Loucy (cell line): ENCODE measurements around the gene EIF4EBP2.
A peak's percentile ranks its signal among the peaks of the same experiment; 100 is the strongest.

Source experiments
- H2AFZ ChIP-seq: fragments of 200-600 bp; sonication (generic); 2 replicates; pipeline ENCODE4 v1.6.0; 2016; ENCODE audit warnings: antibody characterized with exemption, mild to moderate bottlenecking, low read length, moderate library complexity
- H3F3A ChIP-seq: fragments of 200-600 bp; 2 replicates; pipeline ENCODE4 v1.6.0; 2016; ENCODE audit warnings: antibody characterized with exemption, low read depth, mild to moderate bottlenecking
- H3K27me3 ChIP-seq: fragments of 200-600 bp; sonication (generic); 2 replicates; pipeline ENCODE4 v1.6.1; 2014; ENCODE audit warnings: low read length, mild to moderate bottlenecking; ENCODE audit not compliant: insufficient read depth, poor library complexity, severe bottlenecking
- H3K36me3 ChIP-seq: fragments of 200-600 bp; sonication (generic); 2 replicates; pipeline ENCODE4 v1.6.1; 2016; ENCODE audit warnings: low read length; ENCODE audit not compliant: insufficient read depth
- H3K4me1 ChIP-seq: fragments of 200-600 bp; sonication (generic); 2 replicates; pipeline ENCODE4 v1.5.1; 2014; ENCODE audit warnings: low read length, mild to moderate bottlenecking; ENCODE audit not compliant: insufficient read depth, poor library complexity, severe bottlenecking
- H3K4me2 ChIP-seq: fragments of 200-600 bp; sonication (generic); 2 replicates; pipeline ENCODE4 v1.6.0; 2014; ENCODE audit warnings: antibody characterized with exemption, low read length, low read depth, mild to moderate bottlenecking; ENCODE audit not compliant: poor library complexity, severe bottlenecking
- H3K4me3 ChIP-seq: fragments of 200-600 bp; sonication (generic); 2 replicates; pipeline ENCODE4 v1.5.1; 2014; ENCODE audit warnings: low read length, mild to moderate bottlenecking, mixed read lengths; ENCODE audit not compliant: poor library complexity, severe bottlenecking
- H3K79me2 ChIP-seq: fragments of 200-600 bp; sonication (generic); 2 replicates; pipeline ENCODE4 v1.6.1; 2014; ENCODE audit warnings: low read length; ENCODE audit not compliant: insufficient read depth
- H3K9ac ChIP-seq: fragments of 200-600 bp; sonication (generic); 2 replicates; pipeline ENCODE4 v1.6.0; 2014; ENCODE audit warnings: mild to moderate bottlenecking, low read depth, low read length, moderate library complexity; ENCODE audit not compliant: poor library complexity, severe bottlenecking
- H3K9me2 ChIP-seq: fragments of 200-600 bp; sonication (generic); replicated peaks from 2 replicates; pipeline ENCODE4 v1.6.1; 2016; ENCODE audit warnings: low read depth, low read length, mixed read lengths
- H3K9me3 ChIP-seq: fragments of 200-600 bp; sonication (generic); 2 replicates; pipeline ENCODE4 v1.6.1; 2014; ENCODE audit warnings: mild to moderate bottlenecking, antibody characterized with exemption, low read length, low read depth; ENCODE audit not compliant: insufficient read depth
- H4K20me1 ChIP-seq: fragments of 200-600 bp; sonication (generic); 2 replicates; pipeline ENCODE4 v1.6.0; 2014; ENCODE audit warnings: antibody characterized with exemption, low read length, mild to moderate bottlenecking; ENCODE audit not compliant: insufficient read depth, poor library complexity, severe bottlenecking
- CTCF ChIP-seq: fragments of 200-600 bp; sonication (generic); conservative IDR thresholded peaks from 2 replicates; pipeline ENCODE4 v1.5.1; 2014; ENCODE audit warnings: mild to moderate bottlenecking, antibody characterized with exemption, low read length
- EZH2phosphoT487 ChIP-seq: fragments of 200-600 bp; IDR thresholded peaks from 2 replicates; pipeline ENCODE4 v1.6.1; 2018; ENCODE audit warnings: antibody characterized with exemption, mild to moderate bottlenecking, moderate library complexity, borderline replicate concordance

The EIF4EBP2 gene

GRCh38 chr10:70459061-70459773 is 55.3 kb downstream of the EIF4EBP2 start:
- H3K9me3 ChIP-seq, result no peaks in the 10 kb centered on the region
- no peaks in the 10 kb centered on the region for H3K79me2 ChIP-seq
- H2AFZ ChIP-seq, result no peak overlapping the region
- no peaks in the 10 kb centered on the region for H3K9me2 ChIP-seq
- H3K4me3 ChIP-seq, result no peak overlapping the region
- H3K4me1 ChIP-seq, result no peaks in the 10 kb centered on the region
- TF ChIP-seq CTCF (no peak), EZH2phosphoT487 (no peak)
- H3K27me3 ChIP-seq, result no peaks in the 10 kb centered on the region
- no peak overlapping the region for H3K9ac ChIP-seq
- no peaks in the 10 kb centered on the region for H3F3A ChIP-seq
- H4K20me1 ChIP-seq, result no peaks in the 10 kb centered on the region
- no peak overlapping the region for H3K4me2 ChIP-seq
- H3K36me3 ChIP-seq, result no peaks in the 10 kb centered on the region

GRCh38 chr10:70459774-70460490 is 56.0 kb downstream of the EIF4EBP2 start:
- no peaks in the 10 kb centered on the region for H3K36me3 ChIP-seq
- TF ChIP-seq CTCF (no peak), EZH2phosphoT487 (no peak)
- H2AFZ ChIP-seq, result no peak overlapping the region
- H4K20me1 ChIP-seq, result no peaks in the 10 kb centered on the region
- H3K9me3 ChIP-seq, result no peaks in the 10 kb centered on the region
- no peaks in the 10 kb centered on the region for H3K9me2 ChIP-seq
- H3K4me1 ChIP-seq, result no peaks in the 10 kb centered on the region
- no peaks in the 10 kb centered on the region for H3K27me3 ChIP-seq
- no peak overlapping the region for H3K4me2 ChIP-seq
- H3K4me3 ChIP-seq, result no peak overlapping the region
- H3K9ac ChIP-seq, result no peak overlapping the region
- H3F3A ChIP-seq, result no peaks in the 10 kb centered on the region
- no peaks in the 10 kb centered on the region for H3K79me2 ChIP-seq

GRCh38 chr10:70461397-70462348 is 57.7 kb downstream of the EIF4EBP2 start:
- H3K27me3 ChIP-seq, result no peaks in the 10 kb centered on the region
- H3K79me2 ChIP-seq, result no peaks in the 10 kb centered on the region
- H4K20me1 ChIP-seq, result no peaks in the 10 kb centered on the region
- no peaks in the 10 kb centered on the region for H3K4me1 ChIP-seq
- H3K4me3 ChIP-seq, result no peak overlapping the region
- TF ChIP-seq EZH2phosphoT487, result no peak
- peak; percentile 93 for TF ChIP-seq CTCF
- no peaks in the 10 kb centered on the region for H3K36me3 ChIP-seq
- no peaks in the 10 kb centered on the region for H3K9me2 ChIP-seq
- no peaks in the 10 kb centered on the region for H3K9me3 ChIP-seq
- no peak overlapping the region for H2AFZ ChIP-seq
- no peaks in the 10 kb centered on the region for H3F3A ChIP-seq
- no peak overlapping the region for H3K9ac ChIP-seq
- no peak overlapping the region for H3K4me2 ChIP-seq
